CMK (cell line): ENCODE results near the gene ATP7B.

Experiments
- DNase-seq: peaks from one replicate; pipeline ENCODE4 v3.0.0-alpha.2; 2010; ENCODE audit warnings: low read depth

ATP7B gene

GRCh38 chr13:51950722-51951121, 60.5 kb downstream of the ATP7B start:
- no peak for DNase-seq

DNA sequence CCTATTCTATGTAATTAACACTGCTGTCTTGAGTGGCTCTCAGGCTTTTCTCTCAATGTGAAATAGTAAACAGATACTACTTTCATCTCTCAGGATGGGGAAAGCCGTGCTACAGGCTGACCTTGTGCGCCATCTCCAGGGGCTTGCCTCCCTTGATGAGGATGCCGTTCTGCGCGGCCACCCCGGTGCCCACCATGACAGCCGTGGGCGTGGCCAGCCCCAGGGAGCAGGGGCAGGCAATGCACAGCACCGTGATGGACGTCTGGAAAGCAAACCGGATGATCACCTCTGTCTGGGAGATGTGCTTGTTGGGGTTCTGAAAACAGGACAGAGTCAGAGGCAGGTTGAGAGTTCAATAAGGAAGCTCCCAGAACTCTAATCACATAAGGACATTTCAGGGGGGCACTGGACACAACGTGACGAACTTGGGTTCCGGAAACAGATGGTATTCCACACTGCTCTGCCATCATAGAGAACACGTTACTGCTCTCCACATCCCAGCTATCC, 65.0 kb downstream of the ATP7B start:
- DNase-seq: no peak

DNA sequence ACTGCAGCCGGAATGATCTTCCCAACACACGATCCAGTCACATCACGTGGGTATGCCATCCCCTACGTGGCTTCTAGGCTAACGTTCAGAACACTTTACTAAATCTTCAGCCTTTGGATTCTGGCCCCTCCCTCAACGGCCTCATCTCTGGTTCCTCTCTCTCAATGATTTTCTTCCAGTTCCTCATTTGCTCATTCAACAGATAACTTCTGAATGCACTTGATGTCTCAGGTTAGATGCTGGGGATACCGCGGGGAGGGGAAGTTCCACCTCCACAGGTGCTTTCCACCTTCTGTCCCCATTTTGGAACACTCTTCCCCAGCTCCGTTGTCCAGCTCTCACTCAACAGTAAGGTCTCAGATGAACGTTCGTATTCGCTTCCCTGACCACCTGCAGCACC, 66.1 kb downstream of the ATP7B start:
- no peak for DNase-seq

DNA sequence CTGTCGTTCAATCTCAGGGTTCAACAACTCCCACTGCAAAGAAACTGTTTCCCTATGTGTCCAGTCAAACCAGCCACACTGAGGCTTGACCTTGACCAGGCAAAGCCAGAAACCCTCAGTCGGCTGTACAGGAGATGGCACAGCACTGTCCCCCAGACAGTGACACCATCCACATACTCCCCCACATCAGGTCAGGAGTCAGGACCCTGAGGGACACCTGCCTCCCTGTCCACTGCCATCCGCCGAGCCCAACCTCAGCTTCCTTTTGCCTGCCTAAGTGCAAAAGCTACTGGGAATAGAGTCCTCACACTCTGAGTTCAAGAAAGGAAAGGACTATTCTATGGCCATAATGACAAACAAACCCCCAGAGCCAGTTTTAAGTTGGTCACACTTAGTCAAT, 66.8 kb downstream of the ATP7B start:
- DNase-seq: no peak

DNA sequence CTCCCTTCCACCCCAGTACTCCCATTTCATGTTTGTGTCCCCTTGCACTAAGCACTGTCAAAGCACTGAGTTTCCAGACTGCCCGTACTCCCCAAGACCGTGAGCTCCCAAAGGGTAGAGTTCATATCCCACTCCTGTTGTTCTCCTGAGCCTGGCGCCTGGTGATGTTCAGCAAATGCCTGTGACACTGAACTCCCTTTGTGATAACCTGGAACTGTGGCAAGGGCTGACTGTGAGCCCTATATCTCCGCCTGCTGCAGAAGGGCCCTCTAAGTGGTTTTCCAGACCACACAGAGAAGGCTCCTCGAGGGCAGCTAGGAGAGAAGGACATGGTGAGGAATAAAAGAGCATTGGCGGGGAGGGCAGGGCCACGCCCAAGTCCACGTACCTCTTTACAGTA, 67.5 kb downstream of the ATP7B start:
- DNase-seq: no peak

- no peak for DNase-seq
These were observed 69.1 kb downstream of the ATP7B start for GRCh38 chr13:51942189-51942588.

- DNase-seq: no peak
These were observed 72.8 kb downstream of the ATP7B start for GRCh38 chr13:51938454-51938853.

GRCh38 chr13:51937320-51938290, 73.6 kb downstream of the ATP7B start:
- DNase-seq: no peak

GRCh38 chr13:51935326-51936171, 75.7 kb downstream of the ATP7B start:
- DNase-seq: no peak

GRCh38 chr13:51934461-51935087, 76.7 kb downstream of the ATP7B start:
- no peak for DNase-seq

GRCh38 chr13:51933466-51934058, 77.7 kb downstream of the ATP7B start:
- no peak for DNase-seq

GRCh38 chr13:51932231-51932630, 79.0 kb downstream of the ATP7B start:
- no peak for DNase-seq

GRCh38 chr13:51931606-51932005, 79.6 kb downstream of the ATP7B start:
- no peak for DNase-seq

- DNase-seq: no peak
These were observed 81.6 kb downstream of the ATP7B start for GRCh38 chr13:51929699-51930098.

- DNase-seq: no peak
These were observed 83.0 kb downstream of the ATP7B start for GRCh38 chr13:51928231-51928630.

GRCh38 chr13:51927129-51927528, 84.1 kb downstream of the ATP7B start:
- DNase-seq: no peak

GRCh38 chr13:51926528-51926885, 84.7 kb downstream of the ATP7B start:
- no peak for DNase-seq

GRCh38 chr13:51925865-51926527, 85.3 kb downstream of the ATP7B start:
- no peak for DNase-seq

- no peak for DNase-seq
These were observed 86.3 kb downstream of the ATP7B start for GRCh38 chr13:51924756-51925544.

GRCh38 chr13:51923983-51924539, 87.2 kb downstream of the ATP7B start:
- no peak for DNase-seq
